Stimulated activated CD4-positive, alpha-beta T cell treated with anti-CD3 and anti-CD28 coated beads, Interleukin-1b, Interleukin-23, amount 100 ng/mL, for 24 hours (primary cell): ENCODE data around the gene TSSC4.

Source experiments
- DNase-seq, 4 experiments: peaks; one replicate each; pipeline ENCODE4 v3.0.0-alpha.2; 2020; ENCODE audit warnings: low read depth in 4 of 4, low spot score in 1 of 4

Gene TSSC4

GRCh38 chr11:2415601-2416380, 15.2 kb downstream of the TSSC4 start:
- no peak for DNase-seq

GRCh38 chr11:2416765-2417164, 16.2 kb downstream of the TSSC4 start:
- DNase-seq = no peak

GRCh38 chr11:2417856-2418692, 17.5 kb downstream of the TSSC4 start:
- no peak for DNase-seq

- no peak for DNase-seq
These were observed 18.3 kb downstream of the TSSC4 start for GRCh38 chr11:2418693-2419360.

GRCh38 chr11:2419638-2420501, 19.3 kb downstream of the TSSC4 start:
- peak in 1 of 4 experiments; percentile 30 for DNase-seq

GRCh38 chr11:2420502-2421225, 20.1 kb downstream of the TSSC4 start:
- peak; percentile 54 to 59 (median 56) for DNase-seq

GRCh38 chr11:2421226-2421994, 20.9 kb downstream of the TSSC4 start:
- DNase-seq = no peak

GRCh38 chr11:2421996-2422395, 21.4 kb downstream of the TSSC4 start:
- DNase-seq = no peak

- DNase-seq = no peak
These were observed 22.1 kb downstream of the TSSC4 start for GRCh38 chr11:2422461-2423156.

- no peak for DNase-seq
These were observed 22.8 kb downstream of the TSSC4 start for GRCh38 chr11:2423157-2424025.

- DNase-seq = no peak
These were observed 24.4 kb downstream of the TSSC4 start for GRCh38 chr11:2424811-2425495.

- DNase-seq = no peak
These were observed 25.0 kb downstream of the TSSC4 start for GRCh38 chr11:2425506-2425905.

- DNase-seq = no peak
These were observed 25.7 kb downstream of the TSSC4 start for GRCh38 chr11:2426221-2426620.

- DNase-seq = no peak
These were observed 26.4 kb downstream of the TSSC4 start for GRCh38 chr11:2426826-2427521.

GRCh38 chr11:2427721-2428321, 27.3 kb downstream of the TSSC4 start:
- DNase-seq = no peak

- peak; percentile 70 to 94 (median 84) for DNase-seq
These were observed 27.8 kb downstream of the TSSC4 start for GRCh38 chr11:2428322-2428795.
